H9 (cell line): ENCODE measurements around the gene NEURL1. TPM values are rescaled to one million over a fixed set of nuclear protein-coding genes. Genes with fewer than 3 reads are reported as not detected.

Experiments
- DNase-seq: peaks from one replicate; pipeline ENCODE4 v3.0.0-alpha.2; 2017
- H2AFZ ChIP-seq: one replicate; pipeline ENCODE4 v1.6.1; 2013; ENCODE audit warnings: mild to moderate bottlenecking, low read length, control low read depth, moderate library complexity
- H2AK5ac ChIP-seq: 2 replicates; pipeline ENCODE4 v1.6.1; 2013; ENCODE audit warnings: low read length, control low read depth, mixed read lengths; ENCODE audit not compliant: insufficient read length
- H2BK120ac ChIP-seq: one replicate; pipeline ENCODE4 v1.6.1; 2013; ENCODE audit warnings: low read depth, mild to moderate bottlenecking, low read length, control low read depth, inconsistent platforms; ENCODE audit not compliant: poor library complexity, severe bottlenecking
- H2BK12ac ChIP-seq: 2 replicates; pipeline ENCODE4 v1.6.1; 2013; ENCODE audit warnings: low read length, control low read depth, mixed read lengths, low read depth; ENCODE audit not compliant: insufficient read length
- H2BK15ac ChIP-seq: 2 replicates; pipeline ENCODE4 v1.6.1; 2013; ENCODE audit warnings: low read depth, low read length, control low read depth
- H2BK20ac ChIP-seq: one replicate; pipeline ENCODE4 v1.6.1; 2013; ENCODE audit warnings: low read depth, mild to moderate bottlenecking, low read length, control low read depth, inconsistent platforms; ENCODE audit not compliant: poor library complexity, severe bottlenecking
- H2BK5ac ChIP-seq: 2 replicates; pipeline ENCODE4 v1.6.1; 2013; ENCODE audit warnings: low read length, control low read depth, mixed read lengths; ENCODE audit not compliant: insufficient read length
- H3K14ac ChIP-seq: 2 replicates; pipeline ENCODE4 v1.6.1; 2013; ENCODE audit warnings: low read length, control low read depth; ENCODE audit not compliant: insufficient read depth
- H3K18ac ChIP-seq: 2 replicates; pipeline ENCODE4 v1.6.1; 2013; ENCODE audit warnings: low read depth, mild to moderate bottlenecking, mixed read lengths, low read length, control low read depth; ENCODE audit not compliant: insufficient read length
- H3K23ac ChIP-seq: 2 replicates; pipeline ENCODE4 v1.6.1; 2013; ENCODE audit warnings: low read length, control low read depth, mixed read lengths, low read depth; ENCODE audit not compliant: insufficient read length
- H3K23me2 ChIP-seq: 2 replicates; pipeline ENCODE4 v1.6.1; 2013; ENCODE audit warnings: low read depth, mild to moderate bottlenecking, mixed read lengths, low read length, control low read depth; ENCODE audit not compliant: insufficient read length, poor library complexity, severe bottlenecking
- H3K27ac ChIP-seq: 2 replicates; pipeline ENCODE4 v1.5.1; 2013; ENCODE audit warnings: low read length, control low read depth, mixed read lengths, low read depth; ENCODE audit not compliant: insufficient read length
- H3K27me3 ChIP-seq: 2 replicates; pipeline ENCODE4 v1.6.1; 2013; ENCODE audit warnings: low read length, control low read depth, inconsistent platforms; ENCODE audit not compliant: insufficient read depth
- H3K4ac ChIP-seq: 2 replicates; pipeline ENCODE4 v1.6.1; 2013; ENCODE audit warnings: low read depth, mild to moderate bottlenecking, control low read depth, inconsistent platforms, low read length, moderate library complexity
- H3K4me1 ChIP-seq: 2 replicates; pipeline ENCODE4 v1.6.1; 2013; ENCODE audit warnings: low read length, control low read depth, inconsistent platforms; ENCODE audit not compliant: insufficient read depth
- H3K4me2 ChIP-seq: 2 replicates; pipeline ENCODE4 v1.6.1; 2013; ENCODE audit warnings: low read length, control low read depth, mixed read lengths; ENCODE audit not compliant: insufficient read length, insufficient read depth
- H3K56ac ChIP-seq: 2 replicates; pipeline ENCODE4 v1.6.1; 2013; ENCODE audit warnings: low read depth, mild to moderate bottlenecking, mixed read lengths, low read length, control low read depth; ENCODE audit not compliant: insufficient read length
- H3K79me1 ChIP-seq: 2 replicates; pipeline ENCODE4 v1.6.1; 2013; ENCODE audit warnings: low read depth, mild to moderate bottlenecking, moderate library complexity, low read length, control low read depth, inconsistent platforms; ENCODE audit not compliant: insufficient read depth, poor library complexity, severe bottlenecking
- H3K79me2 ChIP-seq: 2 replicates; pipeline ENCODE4 v1.6.1; 2013; ENCODE audit warnings: low read length, control low read depth, inconsistent platforms; ENCODE audit not compliant: insufficient read depth
- H3K9ac ChIP-seq: 2 replicates; pipeline ENCODE4 v1.6.1; 2013; ENCODE audit warnings: low read length, control low read depth, mixed read lengths; ENCODE audit not compliant: insufficient read length; ENCODE audit errors: extremely low read depth
- H3K9me3 ChIP-seq: one replicate; pipeline ENCODE4 v1.6.1; 2013; ENCODE audit warnings: low read depth, low read length, inconsistent platforms; ENCODE audit not compliant: control insufficient read depth
- H3T11ph ChIP-seq: one replicate; pipeline ENCODE4 v1.6.1; 2013; ENCODE audit warnings: mild to moderate bottlenecking, low read length, control low read depth, inconsistent platforms
- H4K20me1 ChIP-seq: one replicate; pipeline ENCODE4 v1.6.1; 2013; ENCODE audit not compliant: control insufficient read depth, insufficient read length, insufficient read depth
- H4K5ac ChIP-seq: 2 replicates; pipeline ENCODE4 v1.6.1; 2013; ENCODE audit warnings: low read depth, mild to moderate bottlenecking, mixed read lengths, low read length, control low read depth; ENCODE audit not compliant: insufficient read length
- H4K8ac ChIP-seq: replicated peaks from 2 replicates; pipeline ENCODE4 v1.6.1; 2013; ENCODE audit warnings: low read length, control low read depth, mixed read lengths, low read depth; ENCODE audit not compliant: insufficient read length
- H4K91ac ChIP-seq: 2 replicates; pipeline ENCODE4 v1.6.1; 2013; ENCODE audit warnings: low read depth, mild to moderate bottlenecking, moderate library complexity, mixed read lengths, low read length, control low read depth; ENCODE audit not compliant: insufficient read length
- H3K27ac Mint-ChIP-seq, 3 experiments: 2 replicates in 2 of 3; 3 replicates in 1 of 3; pipeline ENCODE4 v1.8.0; 2020 to 2021; ENCODE audit warnings: mixed read lengths in 3 of 3, mild to moderate bottlenecking in 1 of 3, moderate library complexity in 1 of 3
- H3K27me3 Mint-ChIP-seq: 2 replicates; pipeline ENCODE4 v1.8.0; 2021; ENCODE audit warnings: low read depth, mild to moderate bottlenecking, moderate library complexity, mixed read lengths
- H3K36me3 Mint-ChIP-seq, 3 experiments: 2 replicates in 2 of 3; 3 replicates in 1 of 3; pipeline ENCODE4 v1.8.0; 2020 to 2021; ENCODE audit warnings: low read depth in 3 of 3, mixed read lengths in 3 of 3; ENCODE audit not compliant: insufficient read depth in 1 of 3
- H3K4me1 Mint-ChIP-seq, 2 experiments: 2 replicates each; pipeline ENCODE4 v1.8.0; 2020; ENCODE audit warnings: mixed read lengths in 2 of 2
- H3K4me3 Mint-ChIP-seq, 2 experiments: 2 replicates in 1 of 2; 3 replicates in 1 of 2; pipeline ENCODE4 v1.8.0; 2020 to 2021; ENCODE audit warnings: mild to moderate bottlenecking in 2 of 2, mixed read lengths in 2 of 2, moderate library complexity in 1 of 2
- H3K9me3 Mint-ChIP-seq, 2 experiments: 2 replicates in 1 of 2; 3 replicates in 1 of 2; pipeline ENCODE4 v1.8.0; 2020; ENCODE audit warnings: mild to moderate bottlenecking in 2 of 2, mixed read lengths in 2 of 2, moderate library complexity in 1 of 2
- total RNA-seq: library from RNA; stranded (reverse); gene quantifications from 2 replicates; pipeline ENCODE4 v1.2.1, GENCODE V29; 2021
- TF ChIP-seq, protein P1 (sequence below): fragments of 200-600 bp; sonication (generic); conservative IDR thresholded peaks from 3 replicates; pipeline ENCODE4 v1.8.0; 2021; ENCODE audit warnings: antibody characterized with exemption, mild to moderate bottlenecking

The NEURL1 gene
- total RNA-seq, 1 experiment from 2014 or later: 1.2 TPM

DNA sequence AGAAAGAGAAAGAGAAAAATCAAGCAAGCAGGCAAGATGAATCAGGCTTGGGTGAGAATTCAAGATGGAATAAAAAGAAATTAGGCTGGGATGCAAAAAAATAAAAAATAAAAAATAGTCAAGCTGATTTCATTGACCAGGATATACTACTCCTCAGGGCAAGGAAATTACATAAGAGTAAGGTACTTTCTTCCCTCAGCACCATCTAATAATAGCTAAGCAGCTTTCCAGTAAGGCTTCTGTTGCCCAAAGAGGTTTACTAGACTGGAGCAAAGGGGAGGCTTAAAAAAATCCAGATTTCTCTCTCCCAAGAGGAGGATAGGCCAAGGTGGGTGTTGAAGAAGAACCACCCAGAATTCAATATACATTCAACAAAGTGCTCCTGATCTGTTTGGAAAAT, 93.6 kb downstream of the NEURL1 start:
- Histone ChIP-seq H3K56ac (no peak overlapping the region), H3K4me2 (no peak overlapping the region), H3K4me1 (no peaks in the 10 kb centered on the region), H3K27me3 (no peaks in the 10 kb centered on the region), H3K79me1 (no peaks in the 10 kb centered on the region), H4K5ac (no peak overlapping the region), H4K8ac (no peak overlapping the region), H3K4ac (no peak overlapping the region), H3K23me2 (no peaks in the 10 kb centered on the region), H2BK12ac (no peak overlapping the region), H2AK5ac (no peak overlapping the region), H2BK5ac (no peak overlapping the region), H3K27ac (no peak overlapping the region), H3K79me2 (no peaks in the 10 kb centered on the region), H3K23ac (no peak overlapping the region), H2AFZ (no peak overlapping the region), H4K91ac (no peak overlapping the region), H2BK15ac (no peak overlapping the region), H2BK120ac (no peak overlapping the region), H3K14ac (no peak overlapping the region), H4K20me1 (no peaks in the 10 kb centered on the region), H3K9me3 (no peaks in the 10 kb centered on the region), H3T11ph (no peak overlapping the region), H3K9ac (no peak overlapping the region), H3K18ac (no peak overlapping the region), H2BK20ac (no peak overlapping the region)
- Mint-ChIP-seq H3K9me3 (peaks cover 0 to 6% of the 10 kb centered on the region in 2 experiments; a peak in 3 of 5 replicates), H3K27me3 (peaks cover 1% of the 10 kb centered on the region; the same call in 1 of the 2 replicates), H3K4me1 (no peaks in the 10 kb centered on the region), H3K4me3 (no peak overlapping the region), H3K27ac (no peak overlapping the region), H3K36me3 (peaks cover 0 to 4% (median 0%) of the 10 kb centered on the region in 3 experiments; a peak in 1 of 7 replicates)
- TF ChIP-seq, protein P1, sequence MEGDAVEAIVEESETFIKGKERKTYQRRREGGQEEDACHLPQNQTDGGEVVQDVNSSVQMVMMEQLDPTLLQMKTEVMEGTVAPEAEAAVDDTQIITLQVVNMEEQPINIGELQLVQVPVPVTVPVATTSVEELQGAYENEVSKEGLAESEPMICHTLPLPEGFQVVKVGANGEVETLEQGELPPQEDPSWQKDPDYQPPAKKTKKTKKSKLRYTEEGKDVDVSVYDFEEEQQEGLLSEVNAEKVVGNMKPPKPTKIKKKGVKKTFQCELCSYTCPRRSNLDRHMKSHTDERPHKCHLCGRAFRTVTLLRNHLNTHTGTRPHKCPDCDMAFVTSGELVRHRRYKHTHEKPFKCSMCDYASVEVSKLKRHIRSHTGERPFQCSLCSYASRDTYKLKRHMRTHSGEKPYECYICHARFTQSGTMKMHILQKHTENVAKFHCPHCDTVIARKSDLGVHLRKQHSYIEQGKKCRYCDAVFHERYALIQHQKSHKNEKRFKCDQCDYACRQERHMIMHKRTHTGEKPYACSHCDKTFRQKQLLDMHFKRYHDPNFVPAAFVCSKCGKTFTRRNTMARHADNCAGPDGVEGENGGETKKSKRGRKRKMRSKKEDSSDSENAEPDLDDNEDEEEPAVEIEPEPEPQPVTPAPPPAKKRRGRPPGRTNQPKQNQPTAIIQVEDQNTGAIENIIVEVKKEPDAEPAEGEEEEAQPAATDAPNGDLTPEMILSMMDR: no peak
- DNase-seq: no peak
